ENCODE results near the gene SEMA5B. TPM values are rescaled to one million over a fixed set of nuclear protein-coding genes. Genes with fewer than 3 reads are reported as not detected.

Gene SEMA5B
- total RNA-seq, 2 experiments from 2014 or later = 0.22 TPM; not detected in 1

DNA sequence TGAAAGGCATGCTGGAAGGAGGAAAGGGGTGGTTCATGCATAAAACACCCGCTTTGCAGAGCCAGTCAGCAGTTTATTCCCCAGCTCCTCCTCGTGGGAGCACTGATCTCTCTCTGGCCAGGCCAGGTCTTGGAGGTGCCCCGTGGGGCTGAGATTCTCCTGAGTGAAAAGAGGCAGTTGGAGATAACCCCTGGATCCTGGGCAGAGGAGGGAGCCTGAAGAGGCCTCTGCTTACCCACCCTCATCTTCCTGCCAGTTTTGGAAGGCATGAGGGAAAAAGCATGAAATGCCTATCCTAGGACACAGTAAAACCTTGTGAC is 108.3 kb downstream of the SEMA5B start:
- TF ChIP-seq, protein P1, sequence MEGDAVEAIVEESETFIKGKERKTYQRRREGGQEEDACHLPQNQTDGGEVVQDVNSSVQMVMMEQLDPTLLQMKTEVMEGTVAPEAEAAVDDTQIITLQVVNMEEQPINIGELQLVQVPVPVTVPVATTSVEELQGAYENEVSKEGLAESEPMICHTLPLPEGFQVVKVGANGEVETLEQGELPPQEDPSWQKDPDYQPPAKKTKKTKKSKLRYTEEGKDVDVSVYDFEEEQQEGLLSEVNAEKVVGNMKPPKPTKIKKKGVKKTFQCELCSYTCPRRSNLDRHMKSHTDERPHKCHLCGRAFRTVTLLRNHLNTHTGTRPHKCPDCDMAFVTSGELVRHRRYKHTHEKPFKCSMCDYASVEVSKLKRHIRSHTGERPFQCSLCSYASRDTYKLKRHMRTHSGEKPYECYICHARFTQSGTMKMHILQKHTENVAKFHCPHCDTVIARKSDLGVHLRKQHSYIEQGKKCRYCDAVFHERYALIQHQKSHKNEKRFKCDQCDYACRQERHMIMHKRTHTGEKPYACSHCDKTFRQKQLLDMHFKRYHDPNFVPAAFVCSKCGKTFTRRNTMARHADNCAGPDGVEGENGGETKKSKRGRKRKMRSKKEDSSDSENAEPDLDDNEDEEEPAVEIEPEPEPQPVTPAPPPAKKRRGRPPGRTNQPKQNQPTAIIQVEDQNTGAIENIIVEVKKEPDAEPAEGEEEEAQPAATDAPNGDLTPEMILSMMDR (IDR thresholded peaks at IDR 0.05) = no peak
- peaks cover 27% of the 10 kb centered on the region for H3K27me3 Mint-ChIP-seq
- CTCF ChIA-PET = no interaction called here

DNA sequence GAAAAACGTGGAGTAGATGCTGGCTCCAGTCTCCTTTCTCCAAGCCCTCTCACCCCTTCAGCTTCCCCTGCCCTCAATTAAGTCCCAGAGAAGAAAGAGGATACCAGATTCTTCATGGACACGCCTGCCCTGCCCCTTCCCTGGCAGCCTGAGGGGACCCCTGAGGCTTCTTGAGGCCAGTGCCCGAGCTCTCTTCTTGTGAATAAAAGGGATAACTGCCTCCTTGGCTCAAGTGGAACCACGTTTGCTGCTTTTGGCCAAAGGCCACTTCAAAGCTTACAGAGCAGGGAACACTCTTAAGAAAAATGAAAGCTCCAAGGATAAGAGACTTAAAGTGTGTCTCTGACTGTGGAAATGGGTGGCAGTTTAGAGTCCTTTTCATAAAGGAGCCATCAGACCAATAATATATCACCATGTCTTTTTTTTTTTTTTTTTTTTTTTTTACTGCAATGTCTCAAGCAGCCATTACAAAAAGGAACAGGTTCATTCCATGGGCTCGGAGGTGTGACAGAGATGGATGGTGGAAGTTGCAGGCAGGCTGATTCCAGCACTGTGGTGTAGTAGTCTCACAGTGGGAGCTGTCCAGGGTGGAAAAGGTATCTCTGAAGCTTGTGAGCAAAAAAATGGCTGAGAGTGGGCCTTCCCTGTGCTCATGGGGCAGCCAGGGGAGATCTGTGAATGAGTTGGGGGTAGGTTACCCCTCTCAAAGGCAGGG is 108.8 kb downstream of the SEMA5B start:
- Mint-ChIP-seq H3K4me1 (ENCODE audit: low read depth) (peaks cover 12% of the 10 kb centered on the region), H3K27me3 (peaks cover 32% of the 10 kb centered on the region), H3K9me3 (no peaks in the 10 kb centered on the region), H3K27ac (no peak overlapping the region), H3K36me3 (ENCODE audit: low read depth) (no peaks in the 10 kb centered on the region), H3K4me3 (no peak overlapping the region)
- no peak overlapping the region for H3K27ac ChIP-seq (ENCODE audit: low read depth in 1 of 2, low read length in 2 of 2)
- ATAC-seq (ENCODE audit: poor library complexity) (no peak), DNase-seq (no peak)
- H3K4me3 ChIP-seq (ENCODE audit: low read length) = no peak overlapping the region
- H3K36me3 ChIP-seq (ENCODE audit: insufficient read depth, low read length) = no peaks in the 10 kb centered on the region
- peaks cover 17% of the 10 kb centered on the region in 2 experiments for H3K27me3 ChIP-seq (ENCODE audit: control insufficient read depth in 1 of 2, insufficient read depth in 2 of 2, low read length in 2 of 2)
- ChIA-PET POLR2A (no interaction called here), CTCF (interaction anchor here (0.7 kb wide), 1 partner anchor 178 kb away, joined by 3 read pairs; no protein-coding TSS in a partner anchor)
- TF ChIP-seq, protein P1 (IDR thresholded peaks at IDR 0.05) = no peak
- no peaks in the 10 kb centered on the region for H3K9me3 ChIP-seq (ENCODE audit: control insufficient read depth in 1 of 2, insufficient read depth in 1 of 2, low read length in 2 of 2)
- intact Hi-C loops (cut with DNase I, micrococcal nuclease) = loop anchor here in 1 of 2 experiments (10.0 kb wide), 1 partner anchor 706 kb away; no protein-coding TSS in a partner anchor
- peaks cover 12% of the 10 kb centered on the region for H3K4me1 ChIP-seq (ENCODE audit: insufficient read depth, low read length)

More for the DNA sequence above, 108.3 kb downstream of the SEMA5B start:
- H3K27ac Mint-ChIP-seq = no peak overlapping the region
- no peaks in the 10 kb centered on the region for H3K9me3 Mint-ChIP-seq
- no peaks in the 10 kb centered on the region for H3K36me3 ChIP-seq (ENCODE audit: insufficient read depth, low read length)
- peaks cover 17% of the 10 kb centered on the region in 2 experiments for H3K27me3 ChIP-seq (ENCODE audit: control insufficient read depth in 1 of 2, insufficient read depth in 2 of 2, low read length in 2 of 2)
- no peak overlapping the region for H3K4me3 ChIP-seq (ENCODE audit: low read length)
- no peak overlapping the region for H3K27ac ChIP-seq (ENCODE audit: low read depth in 1 of 2, low read length in 2 of 2)
- H3K4me1 Mint-ChIP-seq (ENCODE audit: low read depth) = peaks cover 8% of the 10 kb centered on the region
- no peaks in the 10 kb centered on the region for H3K9me3 ChIP-seq (ENCODE audit: control insufficient read depth in 1 of 2, insufficient read depth in 1 of 2, low read length in 2 of 2)
- intact Hi-C loops (cut with DNase I, micrococcal nuclease) = loop anchor here in 1 of 2 experiments (10.0 kb wide), 1 partner anchor 706 kb away; no protein-coding TSS in a partner anchor
- no peak overlapping the region for H3K4me3 Mint-ChIP-seq
- ATAC-seq (ENCODE audit: poor library complexity) (no peak), DNase-seq (no peak)
- H3K36me3 Mint-ChIP-seq (ENCODE audit: low read depth) = no peaks in the 10 kb centered on the region
- peaks cover 12% of the 10 kb centered on the region for H3K4me1 ChIP-seq (ENCODE audit: insufficient read depth, low read length)
- POLR2A ChIA-PET = no interaction called here

DNA sequence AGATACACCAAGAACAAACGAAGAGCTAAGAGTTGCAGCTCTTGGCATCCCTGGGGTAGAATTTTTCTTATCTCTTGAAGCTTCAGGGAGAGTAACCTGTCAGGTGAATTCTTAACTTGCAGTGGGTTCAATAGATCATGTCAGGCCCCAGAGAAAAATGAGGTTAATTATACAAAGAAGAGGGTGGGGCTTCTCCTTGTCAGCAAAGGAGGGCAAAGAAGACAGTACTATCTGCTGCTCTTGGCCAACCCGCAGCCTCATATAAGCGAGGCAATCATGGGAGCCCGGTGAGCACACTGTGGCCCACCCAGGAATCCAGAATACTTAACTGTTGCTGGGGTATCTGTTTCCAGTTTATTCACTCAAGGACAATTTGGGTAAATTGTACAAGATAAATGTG is 110.2 kb downstream of the SEMA5B start:
- H3K27ac Mint-ChIP-seq = no peak overlapping the region
- ChIA-PET CTCF (no interaction called here), POLR2A (no interaction called here)
- H3K4me1 Mint-ChIP-seq (ENCODE audit: low read depth) = peaks cover 12% of the 10 kb centered on the region
- Histone ChIP-seq H3K4me3 (ENCODE audit: low read length) (no peak overlapping the region), H3K36me3 (ENCODE audit: insufficient read depth, low read length) (no peaks in the 10 kb centered on the region), H3K4me1 (ENCODE audit: insufficient read depth, low read length) (peaks cover 12% of the 10 kb centered on the region), H3K9me3 (ENCODE audit: control insufficient read depth in 1 of 2, insufficient read depth in 1 of 2, low read length in 2 of 2) (no peaks in the 10 kb centered on the region), H3K27ac (ENCODE audit: low read depth in 1 of 2, low read length in 2 of 2) (no peak overlapping the region), H3K27me3 (ENCODE audit: control insufficient read depth in 1 of 2, insufficient read depth in 2 of 2, low read length in 2 of 2) (peaks cover 10 to 12% of the 10 kb centered on the region in 2 experiments)
- no peaks in the 10 kb centered on the region for H3K9me3 Mint-ChIP-seq
- H3K27me3 Mint-ChIP-seq = peaks cover 34% of the 10 kb centered on the region
- no peaks in the 10 kb centered on the region for H3K36me3 Mint-ChIP-seq (ENCODE audit: low read depth)
- TF ChIP-seq, protein P1 (IDR thresholded peaks at IDR 0.05) = no peak
- no peak for DNase-seq
- H3K4me3 Mint-ChIP-seq = no peak overlapping the region
- no peak for ATAC-seq (ENCODE audit: poor library complexity)
- intact Hi-C loops (cut with DNase I, micrococcal nuclease) = loop anchor here in 1 of 2 experiments (10.0 kb wide), 1 partner anchor 707 kb away; no protein-coding TSS in a partner anchor
